Measurements from ENCODE around the gene JAM3. TPM values are rescaled to one million over a fixed set of nuclear protein-coding genes. Genes with fewer than 3 reads are reported as not detected.

The JAM3 gene
- total RNA-seq, 2 experiments from 2014 or later = 18.3 to 21.2 TPM

GRCh38 chr11:134151083-134151747 is 82.3 kb downstream of the JAM3 start:
- peak overlapping the region; percentile 43 for H3K27ac Mint-ChIP-seq
- H3K27me3 Mint-ChIP-seq = no peaks in the 10 kb centered on the region
- no peak for DNase-seq
- no peaks in the 10 kb centered on the region for H3K4me1 Mint-ChIP-seq
- no peaks in the 10 kb centered on the region for H3K9me3 Mint-ChIP-seq
- no peak overlapping the region for H3K4me3 Mint-ChIP-seq
- H3K36me3 Mint-ChIP-seq = peaks cover 11% of the 10 kb centered on the region

- Mint-ChIP-seq H3K36me3 (peaks cover 10% of the 10 kb centered on the region), H3K9me3 (no peaks in the 10 kb centered on the region), H3K4me3 (no peak overlapping the region), H3K27ac (no peak overlapping the region), H3K27me3 (no peaks in the 10 kb centered on the region), H3K4me1 (no peaks in the 10 kb centered on the region)
- DNase-seq = no peak
Measured at GRCh38 chr11:134152696-134153095, 83.8 kb downstream of the JAM3 start.

- DNase-seq = no peak
- H3K36me3 Mint-ChIP-seq = peaks cover 8% of the 10 kb centered on the region
- no peak overlapping the region for H3K4me3 Mint-ChIP-seq
- H3K4me1 Mint-ChIP-seq = no peaks in the 10 kb centered on the region
- no peaks in the 10 kb centered on the region for H3K9me3 Mint-ChIP-seq
- H3K27me3 Mint-ChIP-seq = no peaks in the 10 kb centered on the region
- H3K27ac Mint-ChIP-seq = peak overlapping the region; percentile 69
Measured at GRCh38 chr11:134153147-134153905, 84.5 kb downstream of the JAM3 start.

GRCh38 chr11:134154441-134154840 is 85.6 kb downstream of the JAM3 start:
- H3K9me3 Mint-ChIP-seq = no peaks in the 10 kb centered on the region

GRCh38 chr11:134155456-134155855 is 86.6 kb downstream of the JAM3 start:
- no peaks in the 10 kb centered on the region for H3K9me3 Mint-ChIP-seq
- H3K4me1 Mint-ChIP-seq = no peaks in the 10 kb centered on the region
- H3K27ac Mint-ChIP-seq = peak overlapping the region; percentile 23
- no peak for DNase-seq
- H3K4me3 Mint-ChIP-seq = no peak overlapping the region
- H3K36me3 Mint-ChIP-seq = peaks cover 10% of the 10 kb centered on the region
- no peaks in the 10 kb centered on the region for H3K27me3 Mint-ChIP-seq

More at GRCh38 chr11:134154441-134154840, 85.6 kb downstream of the JAM3 start:
- H3K27ac Mint-ChIP-seq = no peak overlapping the region
- no peak for DNase-seq
- no peaks in the 10 kb centered on the region for H3K4me1 Mint-ChIP-seq
- H3K4me3 Mint-ChIP-seq = no peak overlapping the region
- H3K27me3 Mint-ChIP-seq = no peaks in the 10 kb centered on the region
- H3K36me3 Mint-ChIP-seq = peaks cover 8% of the 10 kb centered on the region

- Mint-ChIP-seq H3K27me3 (no peaks in the 10 kb centered on the region), H3K4me1 (no peaks in the 10 kb centered on the region), H3K9me3 (no peaks in the 10 kb centered on the region), H3K36me3 (peaks cover 10% of the 10 kb centered on the region), H3K27ac (no peak overlapping the region), H3K4me3 (no peak overlapping the region)
- DNase-seq = no peak
Measured at GRCh38 chr11:134155946-134156865, 87.3 kb downstream of the JAM3 start.

- Mint-ChIP-seq H3K9me3 (no peaks in the 10 kb centered on the region), H3K36me3 (peaks cover 10% of the 10 kb centered on the region), H3K27ac (no peak overlapping the region), H3K4me1 (no peaks in the 10 kb centered on the region), H3K4me3 (no peak overlapping the region), H3K27me3 (no peaks in the 10 kb centered on the region)
- no peak for DNase-seq
Measured at GRCh38 chr11:134157451-134157850, 88.6 kb downstream of the JAM3 start.

GRCh38 chr11:134158023-134158422 is 89.2 kb downstream of the JAM3 start:
- Mint-ChIP-seq H3K4me3 (no peak overlapping the region), H3K27ac (no peak overlapping the region), H3K27me3 (no peaks in the 10 kb centered on the region), H3K9me3 (no peaks in the 10 kb centered on the region), H3K4me1 (no peaks in the 10 kb centered on the region), H3K36me3 (peaks cover 15% of the 10 kb centered on the region)
- DNase-seq = no peak

- DNase-seq = no peak
- Mint-ChIP-seq H3K27me3 (no peaks in the 10 kb centered on the region), H3K4me1 (no peaks in the 10 kb centered on the region), H3K36me3 (peaks cover 17% of the 10 kb centered on the region), H3K27ac (no peak overlapping the region), H3K4me3 (no peak overlapping the region), H3K9me3 (no peaks in the 10 kb centered on the region)
Measured at GRCh38 chr11:134159652-134160051, 90.8 kb downstream of the JAM3 start.

GRCh38 chr11:134164490-134165370 is 95.9 kb downstream of the JAM3 start:
- Mint-ChIP-seq H3K4me3 (no peak overlapping the region), H3K27me3 (no peaks in the 10 kb centered on the region), H3K9me3 (no peaks in the 10 kb centered on the region), H3K4me1 (no peaks in the 10 kb centered on the region), H3K36me3 (peaks cover 41% of the 10 kb centered on the region), H3K27ac (no peak overlapping the region)
- no peak for DNase-seq

GRCh38 chr11:134170177-134170918 is 101.5 kb downstream of the JAM3 start:
- DNase-seq = no peak
- Mint-ChIP-seq H3K36me3 (peaks cover 30% of the 10 kb centered on the region), H3K4me1 (no peaks in the 10 kb centered on the region), H3K4me3 (no peak overlapping the region), H3K9me3 (no peaks in the 10 kb centered on the region), H3K27me3 (no peaks in the 10 kb centered on the region), H3K27ac (no peak overlapping the region)

- H3K4me1 Mint-ChIP-seq = no peaks in the 10 kb centered on the region
- peaks cover 27% of the 10 kb centered on the region for H3K36me3 Mint-ChIP-seq
- H3K27me3 Mint-ChIP-seq = no peaks in the 10 kb centered on the region
- H3K27ac Mint-ChIP-seq = no peak overlapping the region
- no peaks in the 10 kb centered on the region for H3K9me3 Mint-ChIP-seq
- no peak for DNase-seq
- no peak overlapping the region for H3K4me3 Mint-ChIP-seq
Measured at GRCh38 chr11:134170919-134171281, 102.0 kb downstream of the JAM3 start.

GRCh38 chr11:134171951-134172350 is 103.1 kb downstream of the JAM3 start:
- DNase-seq = no peak
- no peaks in the 10 kb centered on the region for H3K9me3 Mint-ChIP-seq
- no peak overlapping the region for H3K27ac Mint-ChIP-seq
- H3K36me3 Mint-ChIP-seq = peaks cover 27% of the 10 kb centered on the region
- H3K4me3 Mint-ChIP-seq = no peak overlapping the region
- H3K27me3 Mint-ChIP-seq = no peaks in the 10 kb centered on the region
- H3K4me1 Mint-ChIP-seq = no peaks in the 10 kb centered on the region

- H3K4me3 Mint-ChIP-seq = no peak overlapping the region
- H3K27ac Mint-ChIP-seq = no peak overlapping the region
- peaks cover 16% of the 10 kb centered on the region for H3K36me3 Mint-ChIP-seq
- no peak for DNase-seq
- no peaks in the 10 kb centered on the region for H3K4me1 Mint-ChIP-seq
- H3K27me3 Mint-ChIP-seq = no peaks in the 10 kb centered on the region
- no peaks in the 10 kb centered on the region for H3K9me3 Mint-ChIP-seq
Measured at GRCh38 chr11:134173296-134173695, 104.4 kb downstream of the JAM3 start.
